Hepatocyte (in vitro differentiated cells): ENCODE data around the gene CYP1B1.

ENCODE experiments used
- CTCF ChIP-seq: fragments of 200-600 bp; sonication (generic); IDR thresholded peaks from 2 replicates; pipeline ENCODE4 v1.5.1; 2016; ENCODE audit warnings: antibody characterized with exemption, mild to moderate bottlenecking; ENCODE audit not compliant: poor library complexity
- EZH2 ChIP-seq: fragments of 200-600 bp; sonication (generic); IDR thresholded peaks from 2 replicates; pipeline ENCODE4 v1.6.1; 2016; ENCODE audit warnings: antibody characterized with exemption, mild to moderate bottlenecking, borderline replicate concordance
- EZH2phosphoT487 ChIP-seq: fragments of 200-600 bp; sonication (generic); IDR thresholded peaks from one replicate; pipeline ENCODE4 v1.6.1; 2018; ENCODE audit warnings: antibody characterized with exemption, mild to moderate bottlenecking, low read depth, moderate library complexity; ENCODE audit not compliant: unreplicated experiment, severe bottlenecking

DNA sequence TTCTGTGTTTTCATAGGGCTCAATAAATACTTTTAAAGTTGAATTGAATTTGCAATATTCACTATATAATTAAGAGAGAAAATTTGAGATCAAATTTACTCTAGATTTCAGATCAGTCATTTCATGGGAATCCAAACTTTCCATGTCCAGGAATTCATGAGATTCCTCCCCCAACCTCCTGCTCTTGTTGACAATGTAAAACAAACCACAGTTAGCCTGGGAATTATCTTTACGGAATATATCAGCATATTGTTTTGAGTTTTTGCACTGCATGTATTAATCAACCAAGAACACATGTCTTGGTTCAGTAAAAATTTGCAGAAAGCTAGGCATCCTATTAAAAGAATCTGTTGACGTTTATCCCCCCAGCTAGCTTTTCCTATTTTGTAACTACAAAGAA, 42.3 kb downstream of the CYP1B1 start:
- TF ChIP-seq CTCF, result no peak
- no peak for TF ChIP-seq EZH2phosphoT487
- TF ChIP-seq EZH2, result no peak
